NCI-H2227 (cell line): ENCODE data around the gene SIX4.
A peak's percentile ranks its signal among the peaks of the same experiment; 100 is the strongest.
"Not testable (repeated sequence)": the region's sequence is repeated elsewhere in the genome, so short reads cannot be mapped to it uniquely, and the experiment has no call there.

Experiments
- DNase-seq: peaks from one replicate; lab custom pipeline; 2025; ENCODE audit not compliant: unreplicated experiment; lab: John Stamatoyannopoulos, UW

Gene SIX4

DNA sequence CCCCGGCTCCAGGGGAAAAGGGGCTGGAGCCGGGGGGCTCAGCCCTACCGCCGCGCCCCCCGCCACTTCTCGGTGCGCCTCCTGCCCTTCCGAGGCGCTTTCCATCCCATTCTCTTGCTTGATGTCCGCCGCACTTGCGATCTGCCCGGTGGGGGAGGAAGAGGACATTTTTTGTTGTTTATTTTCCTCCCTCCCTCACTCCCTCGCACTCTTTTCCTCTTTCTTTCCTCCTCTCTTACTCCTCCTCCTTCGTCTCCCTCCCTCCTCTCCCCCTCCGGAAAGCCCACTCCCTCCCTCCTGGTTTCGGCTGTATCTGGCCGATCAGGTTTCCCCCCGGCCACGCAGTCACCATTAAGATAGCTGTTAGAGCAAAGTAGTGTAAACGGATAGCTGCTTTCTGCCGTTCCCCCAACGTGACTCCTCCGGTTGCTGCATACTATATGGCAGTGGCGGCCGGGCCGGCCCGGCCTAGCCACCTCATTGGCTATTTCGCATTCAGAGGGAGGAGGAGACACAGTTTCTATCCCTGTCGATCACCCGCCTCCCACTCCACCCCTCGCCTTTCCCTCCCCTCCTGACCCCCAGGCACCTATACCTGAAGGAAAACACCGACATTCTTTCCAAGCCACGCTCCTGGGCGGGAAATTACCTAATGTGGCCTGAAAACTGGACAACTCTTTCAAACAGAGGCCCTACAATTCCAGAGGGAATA, at the start of gene SIX4:
TSS of gene SIX4 (minus strand) at position 445 of the 712 bp plus-strand sequence. CDS start at position 168, 277 bp downstream.
- peak; percentile 71 for DNase-seq

DNA sequence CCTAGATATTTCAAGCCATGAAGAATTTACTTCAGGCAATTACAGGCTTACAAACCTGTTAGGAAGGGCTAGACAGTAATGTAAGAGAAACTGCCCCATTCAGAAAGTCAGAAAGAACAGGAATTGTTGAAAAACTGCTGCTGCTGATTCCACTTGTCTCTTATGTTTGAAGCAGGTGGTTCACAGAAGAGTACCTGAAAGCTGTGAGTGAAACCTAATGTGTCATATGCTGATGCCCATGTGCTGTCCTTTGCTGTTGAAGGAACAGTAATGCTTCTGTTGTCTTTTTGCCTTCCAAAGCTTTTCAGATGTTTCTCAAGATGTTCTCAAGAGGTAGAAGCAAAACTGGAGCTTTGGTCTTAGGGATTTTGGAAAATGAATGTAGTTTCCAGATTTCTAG, 49.4 kb upstream of the SIX4 start:
- DNase-seq: no peak

DNA sequence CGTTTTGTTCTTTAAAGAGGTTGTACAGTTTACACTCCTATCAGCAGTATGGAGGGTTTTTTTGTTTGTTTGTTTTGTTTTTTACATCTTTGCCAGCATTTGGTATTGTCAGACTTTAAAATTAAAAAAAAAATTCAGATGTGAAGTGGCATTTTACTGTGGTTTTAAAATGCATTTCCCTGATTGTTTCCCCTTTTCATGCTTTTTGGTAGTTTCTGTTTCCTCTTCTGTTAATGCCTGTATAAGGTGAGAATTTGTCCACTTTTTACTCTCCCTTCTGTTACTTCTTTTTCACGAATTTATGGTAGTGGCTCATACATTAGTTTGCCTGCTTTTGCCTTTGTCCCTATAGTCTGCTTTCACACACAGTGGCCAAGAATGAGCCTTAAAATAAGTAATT, 47.0 kb upstream of the SIX4 start:
- no peak for DNase-seq

DNA sequence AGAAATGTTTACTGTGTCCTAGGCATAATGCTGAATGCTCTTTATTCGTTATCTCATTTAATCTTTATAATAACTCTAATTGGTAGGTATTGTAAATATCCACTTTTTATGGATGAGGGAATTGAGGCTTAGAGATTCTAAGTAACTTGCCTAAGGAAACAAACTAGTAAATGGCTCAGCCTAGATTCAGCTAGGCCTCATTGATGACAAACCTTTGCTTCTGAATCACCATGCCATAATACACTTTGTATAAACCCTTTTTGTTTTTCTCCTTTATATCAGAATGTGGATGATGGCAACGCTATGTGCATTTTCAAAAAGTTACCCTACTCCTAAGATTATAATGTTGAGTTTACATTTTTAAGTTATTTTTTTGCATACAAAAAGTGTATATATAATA, 44.5 kb upstream of the SIX4 start:
- DNase-seq: no peak

DNA sequence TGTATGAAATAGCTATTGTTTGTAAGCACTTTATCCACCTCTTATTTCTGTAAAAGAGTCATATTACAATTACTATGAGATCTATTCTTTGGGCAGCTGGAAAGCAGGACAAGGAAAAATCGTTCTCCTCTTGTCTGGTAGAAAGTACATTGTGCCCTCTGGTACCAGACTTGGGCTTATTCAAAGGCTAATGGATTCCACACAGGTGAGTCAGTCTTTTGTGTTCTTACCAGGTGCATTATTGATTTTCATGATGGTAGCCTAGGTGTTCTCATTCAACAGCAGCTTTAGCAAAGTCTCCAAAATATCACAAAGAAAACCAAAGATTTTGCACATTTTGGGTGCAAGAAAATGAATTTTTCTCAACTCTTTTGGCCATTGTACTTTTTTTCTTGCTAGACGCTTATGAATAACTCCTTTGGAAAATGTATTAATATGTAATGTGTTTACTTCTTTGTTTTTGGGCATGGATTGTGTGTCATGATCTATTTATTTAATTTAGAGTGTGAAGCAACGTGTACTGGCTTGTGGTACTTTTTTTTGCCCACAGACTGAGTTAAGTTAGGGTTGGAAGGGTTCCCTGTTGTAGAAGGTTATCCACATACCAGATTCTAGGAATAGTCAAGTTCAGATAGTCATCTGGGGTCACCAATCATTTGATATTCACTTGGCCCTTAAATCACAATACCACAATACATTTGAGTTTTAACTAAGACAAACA, 36.7 kb upstream of the SIX4 start:
- no peak for DNase-seq

DNA sequence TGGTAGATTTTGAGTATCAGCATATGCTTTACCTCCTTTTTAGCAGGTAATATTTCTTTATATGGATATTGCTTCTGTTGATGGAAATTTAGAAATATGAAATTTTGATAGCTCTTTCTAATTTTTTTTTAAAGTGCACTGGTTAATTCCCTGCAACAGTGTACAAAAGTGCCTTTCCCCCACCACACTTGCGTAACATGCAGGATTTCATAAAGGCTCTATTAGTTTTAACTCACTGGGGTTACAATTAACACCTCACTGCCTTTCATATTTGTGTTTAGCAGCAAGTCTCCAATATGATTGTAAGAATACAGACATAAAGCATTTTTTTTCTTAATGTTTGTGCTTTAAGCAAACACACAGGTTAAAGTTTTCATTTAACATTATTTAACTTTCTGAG, 36.1 kb upstream of the SIX4 start:
- no peak for DNase-seq

DNA sequence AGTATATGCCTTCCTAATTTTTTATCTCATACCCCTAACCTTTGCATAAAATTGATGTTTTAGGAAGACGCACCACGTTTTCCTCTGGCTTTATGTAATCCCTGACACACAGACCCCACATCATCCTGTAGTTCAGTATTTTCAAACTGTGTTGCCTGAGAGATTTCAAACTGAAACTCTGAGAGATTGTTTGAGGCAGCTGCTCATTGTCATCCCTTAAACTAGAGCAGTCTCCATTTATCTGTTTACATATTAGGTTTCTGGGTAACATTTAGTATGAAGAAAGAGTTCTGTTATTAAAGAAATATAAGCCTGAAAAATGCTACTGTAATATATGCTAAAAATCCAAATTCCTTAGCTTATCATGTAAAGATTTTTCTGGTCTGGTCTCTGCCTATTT, 34.7 kb upstream of the SIX4 start:
- no peak for DNase-seq

DNA sequence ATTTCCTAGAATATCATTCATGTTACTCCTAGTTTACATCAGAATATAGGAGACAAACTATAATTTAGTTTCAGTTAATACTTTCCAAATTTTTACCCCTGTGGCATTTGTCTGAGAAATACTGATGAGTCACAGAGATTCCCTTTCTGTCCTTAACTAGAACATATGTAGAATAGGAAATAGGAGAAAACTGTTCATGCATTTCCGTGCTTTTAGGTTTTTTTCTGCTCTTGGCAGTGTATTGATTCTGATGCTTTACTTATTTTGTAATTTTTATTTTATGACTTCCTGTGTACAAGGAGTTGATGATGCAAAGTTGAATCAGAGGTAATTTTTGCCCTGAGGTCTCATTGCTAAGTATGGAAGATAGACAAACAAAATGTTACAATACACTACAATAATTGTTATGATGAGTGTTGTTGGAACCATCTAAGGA, 33.4 kb upstream of the SIX4 start:
- no peak for DNase-seq

DNA sequence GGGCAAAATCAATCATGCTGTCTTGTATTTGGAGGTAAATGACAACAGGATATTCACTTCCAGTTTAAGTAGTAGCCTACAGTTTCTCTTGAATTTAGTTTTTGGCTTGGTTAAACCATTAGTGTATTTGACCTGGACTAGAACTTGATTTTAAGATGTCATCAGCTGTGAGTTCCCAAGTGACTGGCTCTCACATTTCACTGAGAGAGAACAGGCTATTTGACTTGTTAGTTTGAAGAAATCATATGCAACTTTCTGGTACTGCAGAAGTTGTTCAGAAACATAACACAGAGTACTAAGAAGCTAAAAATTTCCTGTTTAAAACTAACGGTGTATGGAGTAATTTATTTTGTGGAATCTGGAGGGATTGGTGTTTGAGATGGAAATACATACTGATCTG, 32.7 kb upstream of the SIX4 start:
- DNase-seq: no peak

DNA sequence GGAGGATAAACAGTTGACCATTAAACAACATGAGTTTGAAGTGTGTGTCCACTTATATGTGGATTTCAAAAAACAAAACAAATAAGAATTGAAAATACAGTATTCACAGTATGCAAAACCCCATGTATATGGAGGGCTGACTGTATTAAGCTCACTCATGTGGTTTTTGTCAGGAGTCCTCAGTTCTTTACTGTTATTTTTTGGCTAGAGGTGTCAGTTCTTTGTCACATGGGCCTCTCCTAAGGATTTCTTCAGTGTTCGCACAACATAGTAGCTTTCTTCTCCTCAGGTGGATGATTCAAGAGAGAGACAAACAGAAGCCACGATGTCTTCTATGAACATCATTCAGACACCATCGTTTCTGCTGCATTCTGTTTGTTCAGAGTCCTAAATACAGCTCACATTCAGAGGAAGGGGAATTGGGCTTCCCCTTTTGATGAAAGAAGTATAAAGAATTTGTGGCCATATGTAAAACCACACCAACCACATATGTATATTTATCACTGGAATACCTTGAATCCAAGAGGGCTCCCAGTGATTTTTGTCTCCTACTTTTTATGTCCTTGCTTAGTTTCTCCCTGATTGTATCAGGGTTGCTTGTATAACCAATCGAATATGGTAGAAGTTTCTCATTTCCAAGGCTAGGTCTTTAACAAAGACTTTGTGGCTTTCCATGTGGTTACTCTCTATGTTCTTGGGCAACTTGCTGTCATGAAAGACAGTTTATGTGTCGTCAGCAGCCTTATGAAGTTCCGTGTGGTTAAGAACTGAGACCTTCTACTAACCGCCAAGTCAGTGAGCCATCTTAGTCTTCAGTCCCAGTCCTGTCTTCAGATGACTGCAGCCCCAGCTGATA, 29.3 kb upstream of the SIX4 start:
- no peak for DNase-seq

DNA sequence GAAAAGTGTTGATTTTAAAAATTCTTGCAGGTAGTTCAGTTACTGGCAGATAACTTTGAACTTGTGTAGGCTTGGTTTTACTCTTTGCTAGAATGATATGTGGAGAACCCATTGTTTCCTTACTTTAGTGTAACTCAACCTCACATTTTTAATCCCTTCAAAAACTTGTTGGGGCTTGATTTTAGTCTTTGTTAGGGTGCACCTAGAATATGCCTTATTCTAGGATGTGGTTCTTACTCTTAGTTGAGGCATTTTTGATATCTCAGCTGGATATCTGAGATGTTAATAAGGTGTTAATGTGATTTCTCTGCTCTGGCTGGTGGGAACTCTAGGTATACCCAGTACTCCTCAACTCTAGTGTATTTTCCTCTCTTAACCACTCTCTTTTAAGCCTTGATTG, 20.4 kb upstream of the SIX4 start:
- no peak for DNase-seq

DNA sequence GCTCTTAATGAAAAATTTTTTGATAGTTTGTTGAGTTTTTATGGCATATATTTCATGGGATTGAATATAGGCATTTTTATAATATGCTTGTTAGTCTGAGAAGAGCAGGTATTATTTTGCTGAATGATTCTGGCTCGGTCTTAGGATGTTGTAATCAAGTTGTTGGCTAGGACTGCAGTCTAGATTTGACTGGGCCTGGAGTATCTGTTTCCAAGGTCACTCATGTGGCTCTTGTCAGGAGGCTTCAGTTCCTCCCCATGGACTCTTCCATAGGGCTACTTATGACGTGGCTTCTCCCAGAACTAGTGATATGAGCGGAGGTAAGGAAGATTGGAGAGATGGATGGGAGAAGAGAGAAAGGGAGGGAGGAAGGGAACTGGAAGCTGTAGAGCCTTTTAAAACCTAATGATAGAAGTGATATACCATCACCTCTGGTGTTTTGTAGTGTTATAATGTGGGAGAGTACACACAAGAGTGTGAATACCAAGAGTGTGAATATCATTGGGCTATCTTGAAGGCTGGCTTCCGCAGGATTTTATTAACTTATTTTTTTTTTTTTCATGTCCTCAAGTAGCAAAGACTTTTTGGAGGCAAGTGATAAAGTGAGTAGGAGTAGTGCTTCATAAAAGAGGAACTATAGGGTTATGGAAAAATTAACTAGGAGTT, 14.8 kb upstream of the SIX4 start:
- DNase-seq: no peak

DNA sequence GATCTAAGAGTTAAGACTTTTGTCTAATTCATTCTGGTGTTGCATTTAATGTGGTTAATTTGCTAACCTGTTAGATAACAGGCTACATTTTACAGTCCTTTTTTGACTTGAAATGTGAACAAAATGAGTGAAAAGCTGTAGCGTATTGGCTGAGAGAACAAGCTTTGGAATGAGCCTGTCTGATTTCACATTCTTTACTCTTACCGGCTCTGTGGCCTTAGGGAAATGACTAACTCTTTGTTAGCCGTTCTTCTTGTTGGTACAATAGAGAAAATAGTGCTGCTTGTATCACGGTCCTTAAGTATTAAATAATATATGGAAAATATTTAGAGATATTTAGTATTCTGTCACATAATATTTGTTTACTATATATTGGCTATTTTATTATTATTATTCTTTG, 12.3 kb upstream of the SIX4 start:
- DNase-seq: no peak

DNA sequence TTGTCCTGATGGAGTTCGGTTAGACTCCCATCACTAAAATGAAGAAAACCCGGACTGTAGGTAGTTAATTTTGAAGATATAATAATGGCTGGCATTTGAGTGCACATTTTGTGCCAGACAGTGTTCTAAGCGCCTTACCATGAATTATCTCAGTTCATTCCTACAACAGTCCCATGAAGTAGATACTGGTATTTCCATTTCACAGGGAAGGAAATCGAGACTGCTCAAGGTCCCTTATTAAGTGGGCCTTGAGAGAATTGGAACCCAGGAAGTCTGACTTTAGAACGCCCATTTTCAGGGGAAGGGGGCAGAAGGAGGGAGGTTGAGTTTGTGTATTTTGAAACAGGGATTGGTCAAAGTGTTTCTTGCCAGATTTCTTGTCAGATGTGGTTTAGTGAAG, 11.3 kb upstream of the SIX4 start:
- DNase-seq: no peak

DNA sequence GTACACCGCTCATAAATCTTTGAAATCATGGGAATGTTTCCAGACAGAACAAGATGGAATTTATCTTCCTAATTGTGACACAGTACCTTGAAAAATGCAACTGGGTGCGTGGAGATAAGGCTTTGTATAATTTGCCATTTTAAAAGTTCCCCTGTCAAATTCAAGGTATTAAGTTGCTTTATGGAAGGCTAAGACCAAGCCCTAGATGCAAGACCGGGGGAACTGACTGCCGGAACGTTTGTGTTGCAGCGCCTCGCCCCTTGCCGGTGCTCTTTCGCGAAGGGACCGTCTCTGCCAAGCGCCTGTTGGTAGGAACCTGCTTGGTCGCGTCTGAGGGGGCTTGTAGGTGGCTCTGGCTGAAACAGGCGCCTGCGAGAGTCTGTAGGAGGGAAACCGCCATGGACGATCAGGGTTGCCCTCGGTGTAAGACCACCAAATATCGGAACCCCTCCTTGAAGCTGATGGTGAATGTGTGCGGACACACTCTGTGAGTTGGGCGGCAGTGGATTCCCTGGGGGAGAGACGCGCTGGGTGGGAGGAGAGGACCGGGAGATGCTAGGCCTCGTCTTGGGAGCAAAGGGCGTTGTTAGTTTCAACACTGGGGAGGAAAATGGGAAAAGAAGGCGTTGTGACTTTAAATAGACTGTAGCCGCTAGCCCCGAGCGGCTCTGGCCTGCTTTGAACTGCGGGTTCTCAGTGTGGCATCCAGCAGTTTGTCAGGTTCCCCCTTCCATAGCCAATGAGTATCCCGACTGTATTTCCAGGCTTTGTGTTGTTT, 10.5 kb upstream of the SIX4 start, which contains the start of gene MNAT1:
TSS of gene MNAT1 (plus strand) at position 297 of the 778 bp plus-strand sequence. CDS start at position 399, 102 bp downstream.
- peak; percentile 86 for DNase-seq

DNA sequence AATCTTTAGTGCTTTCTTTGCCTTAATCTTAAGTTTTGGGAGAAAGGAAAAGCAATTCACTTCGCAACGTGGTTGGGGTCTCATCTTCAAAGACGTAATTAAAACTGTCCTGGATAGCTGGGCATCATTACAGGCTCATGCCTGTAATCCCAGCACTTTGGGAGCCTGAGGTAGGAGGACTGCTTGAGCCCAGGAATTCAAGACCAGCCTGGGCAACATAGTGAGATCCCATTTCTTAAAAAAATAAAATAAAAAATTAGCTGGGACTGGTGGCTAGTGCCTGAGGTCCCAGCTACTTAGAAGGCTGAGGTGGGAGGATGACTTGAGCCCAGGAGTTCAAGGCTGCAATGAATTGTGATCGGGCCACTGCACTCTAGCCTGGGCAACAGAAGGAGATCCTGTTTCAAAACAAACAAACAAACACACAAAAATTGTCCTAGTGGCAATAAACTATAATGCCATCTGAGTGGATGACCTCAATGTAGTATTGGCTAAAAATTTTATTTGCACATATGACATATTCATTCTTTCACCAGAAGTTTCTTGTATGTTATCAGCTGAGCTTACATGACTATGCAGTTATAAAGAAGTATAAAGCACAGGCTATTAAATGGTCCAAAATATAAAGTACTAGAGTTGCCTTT, 8.8 kb upstream of the SIX4 start:
- no peak for DNase-seq

DNA sequence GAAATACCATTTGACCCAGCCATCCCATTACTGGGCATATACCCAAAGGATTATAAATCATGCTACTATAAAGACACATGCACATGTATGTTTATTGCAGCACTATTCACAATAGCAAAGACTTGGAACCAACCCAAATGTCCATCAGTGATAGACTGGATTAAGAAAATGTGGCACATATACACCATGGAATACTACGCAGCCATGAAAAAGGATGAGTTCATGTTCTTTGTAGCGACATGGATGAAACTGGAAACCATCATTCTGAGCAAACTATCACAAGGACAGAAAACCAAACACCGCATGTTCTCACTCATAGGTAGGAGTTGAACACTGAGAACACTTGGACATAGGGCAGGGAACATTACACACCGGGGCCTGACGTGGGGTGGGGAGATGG, 7.1 kb upstream of the SIX4 start:
- DNase-seq: not testable (repeated sequence)

DNA sequence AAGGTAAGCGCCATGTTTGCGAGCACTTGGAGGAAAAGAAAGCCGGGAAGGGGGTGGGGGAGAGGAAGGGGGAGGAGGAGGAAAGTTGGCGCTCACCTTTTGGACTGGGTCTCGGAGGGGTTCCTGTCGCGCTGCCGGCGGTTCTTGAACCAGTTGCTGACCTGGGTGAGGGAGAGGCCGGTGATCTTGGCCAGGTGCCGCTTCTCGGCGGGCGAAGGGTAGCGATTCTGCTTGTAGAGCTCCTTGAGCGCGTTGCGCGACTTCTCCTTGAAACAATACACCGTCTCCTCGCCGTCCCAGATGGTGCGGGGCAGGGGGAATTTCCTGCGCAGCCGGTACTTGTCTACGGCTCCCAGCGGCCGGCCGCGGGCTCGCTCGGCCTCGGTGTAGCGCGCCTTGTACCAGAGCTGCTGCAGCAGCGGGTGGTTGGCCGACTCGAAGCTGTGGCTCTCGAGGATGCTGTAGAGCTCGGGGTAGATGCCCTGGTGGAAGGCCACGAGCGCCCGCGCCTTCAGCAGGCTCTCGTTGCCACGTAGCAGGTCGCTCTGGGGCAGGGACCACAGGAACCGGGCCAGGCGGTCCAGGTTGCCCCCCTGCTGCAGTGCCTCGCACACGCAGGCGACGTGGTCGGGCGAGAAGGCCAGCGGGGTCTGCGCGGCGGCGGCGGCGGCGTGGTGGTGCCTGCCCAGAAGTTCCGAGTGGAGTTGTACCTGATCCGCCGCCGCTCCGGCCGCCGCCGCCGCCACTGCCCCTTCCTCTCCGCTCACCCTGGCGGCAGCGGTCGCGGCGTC, 840 bp downstream of the SIX4 start:
- peak; percentile 35 for DNase-seq
